ENCODE results near the gene RNF214.

RNF214 gene

GRCh38 chr11:117302228-117302627 lies 69.8 kb downstream of the RNF214 start:
- no peak overlapping the region for H4K8ac ChIP-seq (ENCODE audit: low read depth, low read length)

GRCh38 chr11:117303101-117303500 lies 70.6 kb downstream of the RNF214 start:
- H3K27ac ChIP-seq (ENCODE audit: low read depth, low read length): no peak overlapping the region
- no peak overlapping the region for H2BK120ac ChIP-seq (ENCODE audit: insufficient read depth, low read length, poor library complexity)
- no peak overlapping the region for H2AK5ac ChIP-seq (ENCODE audit: low read length)
- no peaks in the 10 kb centered on the region for H3K27me3 ChIP-seq (ENCODE audit: insufficient read depth, low read length)
- H4K12ac ChIP-seq (ENCODE audit: low read depth, low read length): no peak overlapping the region
- H3K4me3 ChIP-seq (ENCODE audit: low read depth, low read length): no peak overlapping the region
- no peak overlapping the region for H3K14ac ChIP-seq (ENCODE audit: low read length)
- no peak overlapping the region for H3K9ac ChIP-seq (ENCODE audit: low read length)
- H3K4me1 ChIP-seq (ENCODE audit: control insufficient read depth in 1 of 2, insufficient read depth in 2 of 2, low read length in 2 of 2): peaks cover 9 to 19% of the 10 kb centered on the region in 2 experiments
- H2BK12ac ChIP-seq (ENCODE audit: low read length): no peak overlapping the region
- H3K9me3 ChIP-seq (ENCODE audit: insufficient read depth, low read depth, low read length): no peaks in the 10 kb centered on the region
- no peak overlapping the region for H3K23ac ChIP-seq (ENCODE audit: low read length)
- peaks cover 0 to 3% of the 10 kb centered on the region in 2 experiments for H3K36me3 ChIP-seq (ENCODE audit: control insufficient read depth in 1 of 2, insufficient read depth in 2 of 2, low read length in 2 of 2)
- no peak overlapping the region for H4K8ac ChIP-seq (ENCODE audit: low read depth, low read length)
- H3K4ac ChIP-seq (ENCODE audit: low read depth, low read length): no peak overlapping the region
- H4K91ac ChIP-seq (ENCODE audit: low read depth, low read length): no peak overlapping the region
- H3K4me2 ChIP-seq (ENCODE audit: low read length): no peak overlapping the region
- H3K79me2 ChIP-seq (ENCODE audit: control insufficient read depth, insufficient read depth, low read length, poor library complexity): no peaks in the 10 kb centered on the region
- no peak overlapping the region for H3K18ac ChIP-seq (ENCODE audit: low read length)
- peaks cover 5% of the 10 kb centered on the region for H3K79me1 ChIP-seq (ENCODE audit: low read length)
- WGBS (ENCODE audit: extremely low coverage, insufficient coverage, insufficient read length): no CpG with 5 or more reads among the region's 4 CpGs
- H2AFZ ChIP-seq (ENCODE audit: insufficient read depth, low read length, poor library complexity): no peak overlapping the region
- H2BK5ac ChIP-seq (ENCODE audit: low read depth, low read length, poor library complexity): no peak overlapping the region
- DNase-seq: no peak

More at GRCh38 chr11:117302228-117302627, 69.8 kb downstream of the RNF214 start:
- H3K27ac ChIP-seq (ENCODE audit: low read depth, low read length): no peak overlapping the region
- H3K18ac ChIP-seq (ENCODE audit: low read length): no peak overlapping the region
- H3K9me3 ChIP-seq (ENCODE audit: insufficient read depth, low read depth, low read length): no peaks in the 10 kb centered on the region
- peaks cover 9 to 19% of the 10 kb centered on the region in 2 experiments for H3K4me1 ChIP-seq (ENCODE audit: control insufficient read depth in 1 of 2, insufficient read depth in 2 of 2, low read length in 2 of 2)
- no peaks in the 10 kb centered on the region for H3K79me2 ChIP-seq (ENCODE audit: control insufficient read depth, insufficient read depth, low read length, poor library complexity)
- H3K36me3 ChIP-seq (ENCODE audit: control insufficient read depth in 1 of 2, insufficient read depth in 2 of 2, low read length in 2 of 2): peaks cover 0 to 3% of the 10 kb centered on the region in 2 experiments
- no peak overlapping the region for H2BK120ac ChIP-seq (ENCODE audit: insufficient read depth, low read length, poor library complexity)
- no peak overlapping the region for H2AK5ac ChIP-seq (ENCODE audit: low read length)
- H2AFZ ChIP-seq (ENCODE audit: insufficient read depth, low read length, poor library complexity): no peak overlapping the region
- H3K4me2 ChIP-seq (ENCODE audit: low read length): no peak overlapping the region
- H3K79me1 ChIP-seq (ENCODE audit: low read length): peaks cover 5% of the 10 kb centered on the region
- WGBS (ENCODE audit: extremely low coverage, insufficient coverage, insufficient read length): no CpG with 5 or more reads among the region's 7 CpGs
- no peak overlapping the region for H3K4ac ChIP-seq (ENCODE audit: low read depth, low read length)
- H3K4me3 ChIP-seq (ENCODE audit: low read depth, low read length): no peak overlapping the region
- no peak overlapping the region for H3K14ac ChIP-seq (ENCODE audit: low read length)
- no peak overlapping the region for H3K9ac ChIP-seq (ENCODE audit: low read length)
- H4K12ac ChIP-seq (ENCODE audit: low read depth, low read length): no peak overlapping the region
- no peak overlapping the region for H4K91ac ChIP-seq (ENCODE audit: low read depth, low read length)
- no peak overlapping the region for H2BK5ac ChIP-seq (ENCODE audit: low read depth, low read length, poor library complexity)
- H3K27me3 ChIP-seq (ENCODE audit: insufficient read depth, low read length): no peaks in the 10 kb centered on the region
- H3K23ac ChIP-seq (ENCODE audit: low read length): no peak overlapping the region
- no peak overlapping the region for H2BK12ac ChIP-seq (ENCODE audit: low read length)
- DNase-seq: no peak

DNA sequence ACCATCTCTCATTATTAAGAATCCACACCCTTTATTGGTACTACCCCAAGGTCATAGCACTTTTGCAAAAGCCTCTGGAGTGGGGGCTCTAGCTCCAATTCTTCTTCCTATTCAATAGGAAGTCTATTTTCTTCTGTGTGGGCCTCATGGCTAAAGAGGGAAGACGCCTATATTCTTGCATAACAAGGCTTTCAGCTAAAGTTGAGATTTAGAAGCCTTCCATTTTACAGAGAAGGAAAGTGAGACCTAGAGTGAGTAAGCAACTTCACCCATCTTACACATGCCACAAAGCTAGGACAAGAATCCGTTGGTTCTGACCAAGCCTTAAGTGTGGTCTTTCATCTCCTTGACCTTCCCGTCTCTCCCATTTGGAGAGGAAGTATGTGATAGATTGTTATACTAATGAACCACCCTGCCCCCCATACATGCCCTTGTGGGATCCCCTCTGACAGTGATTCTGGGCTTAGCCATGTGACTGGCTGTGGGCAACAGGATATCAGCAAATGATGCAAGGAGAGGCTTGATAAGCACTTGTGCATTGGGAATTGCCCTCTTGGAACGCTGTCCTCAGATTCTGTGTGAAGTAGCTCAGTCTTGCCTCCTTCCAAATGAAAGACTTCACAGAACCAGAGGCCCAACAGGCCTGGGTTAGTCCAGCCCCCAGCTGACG lies 71.3 kb downstream of the RNF214 start:
- peaks cover 0 to 3% of the 10 kb centered on the region in 2 experiments for H3K36me3 ChIP-seq (ENCODE audit: control insufficient read depth in 1 of 2, insufficient read depth in 2 of 2, low read length in 2 of 2)
- H4K12ac ChIP-seq (ENCODE audit: low read depth, low read length): no peak overlapping the region
- DNase-seq: no peak
- H3K14ac ChIP-seq (ENCODE audit: low read length): no peak overlapping the region
- H4K91ac ChIP-seq (ENCODE audit: low read depth, low read length): no peak overlapping the region
- no peak overlapping the region for H2BK120ac ChIP-seq (ENCODE audit: insufficient read depth, low read length, poor library complexity)
- H4K8ac ChIP-seq (ENCODE audit: low read depth, low read length): no peak overlapping the region
- H3K4me2 ChIP-seq (ENCODE audit: low read length): no peak overlapping the region
- no peaks in the 10 kb centered on the region for H3K27me3 ChIP-seq (ENCODE audit: insufficient read depth, low read length)
- WGBS (ENCODE audit: extremely low coverage, insufficient coverage, insufficient read length): no CpG with 5 or more reads among the region's 5 CpGs
- no peak overlapping the region for H2AK5ac ChIP-seq (ENCODE audit: low read length)
- H3K18ac ChIP-seq (ENCODE audit: low read length): no peak overlapping the region
- H3K9ac ChIP-seq (ENCODE audit: low read length): no peak overlapping the region
- H3K4ac ChIP-seq (ENCODE audit: low read depth, low read length): no peak overlapping the region
- H3K4me3 ChIP-seq (ENCODE audit: low read depth, low read length): no peak overlapping the region
- no peak overlapping the region for H2BK12ac ChIP-seq (ENCODE audit: low read length)
- peaks cover 9 to 19% of the 10 kb centered on the region in 2 experiments for H3K4me1 ChIP-seq (ENCODE audit: control insufficient read depth in 1 of 2, insufficient read depth in 2 of 2, low read length in 2 of 2)
- H2BK5ac ChIP-seq (ENCODE audit: low read depth, low read length, poor library complexity): no peak overlapping the region
- no peaks in the 10 kb centered on the region for H3K79me2 ChIP-seq (ENCODE audit: control insufficient read depth, insufficient read depth, low read length, poor library complexity)
- H3K79me1 ChIP-seq (ENCODE audit: low read length): peaks cover 5% of the 10 kb centered on the region
- no peaks in the 10 kb centered on the region for H3K9me3 ChIP-seq (ENCODE audit: insufficient read depth, low read depth, low read length)
- no peak overlapping the region for H2AFZ ChIP-seq (ENCODE audit: insufficient read depth, low read length, poor library complexity)
- no peak overlapping the region for H3K23ac ChIP-seq (ENCODE audit: low read length)
- no peak overlapping the region for H3K27ac ChIP-seq (ENCODE audit: low read depth, low read length)

- WGBS (ENCODE audit: extremely low coverage, insufficient coverage, insufficient read length): no CpG with 5 or more reads among the region's 3 CpGs
- Histone ChIP-seq H2BK12ac (ENCODE audit: low read length) (no peak overlapping the region), H3K18ac (ENCODE audit: low read length) (no peak overlapping the region)
These were observed 72.7 kb downstream of the RNF214 start for GRCh38 chr11:117305145-117305544.

More at GRCh38 chr11:117305145-117305544, 72.7 kb downstream of the RNF214 start:
- no peaks in the 10 kb centered on the region for H3K9me3 ChIP-seq (ENCODE audit: insufficient read depth, low read depth, low read length)
- no peak overlapping the region for H3K9ac ChIP-seq (ENCODE audit: low read length)
- H2BK5ac ChIP-seq (ENCODE audit: low read depth, low read length, poor library complexity): no peak overlapping the region
- H3K4me3 ChIP-seq (ENCODE audit: low read depth, low read length): no peak overlapping the region
- no peak overlapping the region for H4K8ac ChIP-seq (ENCODE audit: low read depth, low read length)
- no peak overlapping the region for H3K4ac ChIP-seq (ENCODE audit: low read depth, low read length)
- H2AFZ ChIP-seq (ENCODE audit: insufficient read depth, low read length, poor library complexity): no peak overlapping the region
- no peaks in the 10 kb centered on the region for H3K79me2 ChIP-seq (ENCODE audit: control insufficient read depth, insufficient read depth, low read length, poor library complexity)
- no peak overlapping the region for H4K12ac ChIP-seq (ENCODE audit: low read depth, low read length)
- no peaks in the 10 kb centered on the region for H3K27me3 ChIP-seq (ENCODE audit: insufficient read depth, low read length)
- H3K14ac ChIP-seq (ENCODE audit: low read length): no peak overlapping the region
- no peak overlapping the region for H2AK5ac ChIP-seq (ENCODE audit: low read length)
- H2BK120ac ChIP-seq (ENCODE audit: insufficient read depth, low read length, poor library complexity): no peak overlapping the region
- H4K91ac ChIP-seq (ENCODE audit: low read depth, low read length): no peak overlapping the region
- H3K79me1 ChIP-seq (ENCODE audit: low read length): no peaks in the 10 kb centered on the region
- no peak overlapping the region for H3K27ac ChIP-seq (ENCODE audit: low read depth, low read length)
- no peak for DNase-seq
- peaks cover 4 to 8% of the 10 kb centered on the region in 2 experiments for H3K4me1 ChIP-seq (ENCODE audit: control insufficient read depth in 1 of 2, insufficient read depth in 2 of 2, low read length in 2 of 2)
- H3K36me3 ChIP-seq (ENCODE audit: control insufficient read depth in 1 of 2, insufficient read depth in 2 of 2, low read length in 2 of 2): peaks cover 0 to 3% of the 10 kb centered on the region in 2 experiments
- H3K23ac ChIP-seq (ENCODE audit: low read length): no peak overlapping the region
- no peak overlapping the region for H3K4me2 ChIP-seq (ENCODE audit: low read length)
